Panc1 (cell line): ENCODE measurements around the gene PTPRE. TPM values are rescaled to one million over a fixed set of nuclear protein-coding genes. Genes with fewer than 3 reads are reported as not detected.

Experiments used
- ATAC-seq: fragments of 200-7000 bp; cut with Tn5 transposase; 2 replicates; pipeline ENCODE4 v1.9.1; 2020; ENCODE audit warnings: mild to moderate bottlenecking, moderate library complexity
- BruUV-seq: library from RNA; stranded (reverse); fragments of 400-500 nt; replicated peaks from 2 replicates; lab custom pipeline; 2021; lab: Mats Ljungman, UMichigan
- CTCF ChIA-PET: fragments of 300-600 bp; sonication (Branson Sonifier 250); formaldehyde crosslinking; loops from one replicate; lab custom pipeline; 2022; ENCODE audit warnings: antibody characterized with exemption; lab: Charles Lee
- POLR2A ChIA-PET: fragments of 300-600 bp; sonication (Branson Sonifier 250); formaldehyde crosslinking; loops from one replicate; lab custom pipeline; 2022; ENCODE audit warnings: antibody characterized with exemption; lab: Charles Lee
- DNase-seq: peaks from one replicate; pipeline ENCODE4 v3.0.0-alpha.2; 2010; ENCODE audit warnings: low read depth, low spot score
- H3K27ac ChIP-seq: 2 replicates; pipeline ENCODE4 v1.5.1; 2011; ENCODE audit warnings: mild to moderate bottlenecking, low read length, inconsistent platforms
- H3K27me3 ChIP-seq: fragments of 200-500 bp; sonication (Bioruptor generic); 2 replicates; pipeline ENCODE4 v1.6.0; 2014; ENCODE audit warnings: low read length, inconsistent platforms; ENCODE audit not compliant: control insufficient read depth, insufficient read depth
- H3K36me3 ChIP-seq: fragments of 200-500 bp; sonication (Bioruptor generic); 2 replicates; pipeline ENCODE4 v1.5.1; 2014; ENCODE audit warnings: inconsistent platforms, mild to moderate bottlenecking, low read length, moderate library complexity; ENCODE audit not compliant: control insufficient read depth, insufficient read depth
- H3K4me1 ChIP-seq: 2 replicates; pipeline ENCODE4 v1.5.1; 2011; ENCODE audit warnings: inconsistent platforms, mild to moderate bottlenecking, low read length, moderate library complexity; ENCODE audit not compliant: control insufficient read depth, insufficient read depth
- H3K4me3 ChIP-seq, 2 experiments: 2 replicates each; pipeline ENCODE4 v1.5.1; 2011 to 2012; ENCODE audit warnings: low read depth in 2 of 2, low read length in 2 of 2, mild to moderate bottlenecking in 2 of 2, inconsistent platforms in 1 of 2, moderate library complexity in 1 of 2
- H3K9me3 ChIP-seq: fragments of 200-500 bp; sonication (Bioruptor generic); 2 replicates; pipeline ENCODE4 v1.5.1; 2014; ENCODE audit warnings: low read depth, mild to moderate bottlenecking, inconsistent platforms, low read length, moderate library complexity; ENCODE audit not compliant: control insufficient read depth, insufficient read depth
- CTCF ChIP-seq: fragments of 450-650 bp; IDR thresholded peaks from 2 replicates; pipeline ENCODE4 v1.5.1; 2017; ENCODE audit warnings: mild to moderate bottlenecking
- POLR2AphosphoS5 ChIP-seq: IDR thresholded peaks from 2 replicates; pipeline ENCODE4 v1.6.1; 2012; ENCODE audit warnings: mild to moderate bottlenecking, low read depth, low read length, moderate library complexity
- REST ChIP-seq, 2 experiments: IDR thresholded peaks; 2 replicates each; pipeline ENCODE4 v1.6.1; 2011 to 2012; ENCODE audit warnings: low read depth in 2 of 2, control low read depth in 1 of 2, low read length in 1 of 2, mild to moderate bottlenecking in 1 of 2, moderate library complexity in 1 of 2; ENCODE audit not compliant: insufficient read depth in 1 of 2
- SIN3A ChIP-seq: IDR thresholded peaks from 2 replicates; pipeline ENCODE4 v1.6.1; 2012; ENCODE audit warnings: low read depth, mild to moderate bottlenecking, low read length, moderate library complexity, borderline replicate concordance; ENCODE audit not compliant: insufficient read depth
- TCF7L2 ChIP-seq: IDR thresholded peaks from 2 replicates; pipeline ENCODE4 v1.6.1; 2011; ENCODE audit warnings: mild to moderate bottlenecking, low read depth, low read length, inconsistent platforms
- in situ Hi-C: cut with HindIII; loops from 2 replicates; pipeline ENCODE4 v1.10.0; 2016; ENCODE audit warnings: low sequenced_read_pairs, low pct_unique_long_range_greater_than_20kb
- intact Hi-C: fragments of 100-400 bp; cut with micrococcal nuclease; formaldehyde crosslinking; loops from one replicate; pipeline ENCODE4 v1.10.0; 2022; ENCODE audit not compliant: unreplicated experiment
- total RNA-seq: library from RNA; stranded (reverse); gene quantifications from one replicate; pipeline ENCODE4 v1.2.1, GENCODE V29; 2021; ENCODE audit not compliant: unreplicated experiment

Gene PTPRE
- total RNA-seq, 1 experiment from 2014 or later = 0.44 TPM

DNA sequence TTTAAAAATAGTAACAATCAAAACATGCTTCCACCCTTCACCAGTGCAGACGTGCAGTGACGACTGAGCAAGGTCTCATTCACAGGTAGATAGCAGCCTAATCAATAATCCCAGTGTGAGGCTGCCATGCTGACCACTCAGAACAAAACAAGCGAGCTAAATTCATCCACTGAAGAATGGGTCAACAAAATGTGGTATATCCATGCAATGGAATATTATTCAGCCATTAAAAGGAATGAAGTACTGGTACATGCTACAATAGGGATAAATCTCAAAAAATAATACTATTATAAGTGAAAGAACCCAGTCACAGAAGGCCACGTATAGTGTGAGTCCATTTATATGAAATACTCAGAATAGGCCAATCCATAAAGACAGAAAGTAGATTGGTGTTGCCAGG, 74.0 kb downstream of the PTPRE start:
- Histone ChIP-seq H3K27ac (no peak overlapping the region), H3K27me3 (peaks cover 2% of the 10 kb centered on the region; the same call in 1 of the 2 replicates), H3K9me3 (no peaks in the 10 kb centered on the region), H3K4me3 (no peak overlapping the region), H3K36me3 (no peaks in the 10 kb centered on the region), H3K4me1 (no peaks in the 10 kb centered on the region)
- ATAC-seq (no peak), DNase-seq (no peak)
- CTCF ChIA-PET = no interaction called here
- in situ Hi-C loops = no loop called here
- TF ChIP-seq SIN3A (no peak), REST (IDR thresholded peaks at IDR 0.05; ENCODE audit: insufficient read depth in 1 of 2, low read depth in 2 of 2, low read length in 1 of 2) (no peak), CTCF (no peak), TCF7L2 (no peak), POLR2AphosphoS5 (no peak)
- POLR2A ChIA-PET = interaction anchor here (0.7 kb wide), 1 partner anchor 850 kb away, joined by 3 read pairs; no protein-coding TSS in a partner anchor
- BruUV-seq = no TSS peak
- intact Hi-C loops = no loop called here

GRCh38 chr10:127982601-127983000, 75.7 kb downstream of the PTPRE start:
- POLR2A ChIA-PET = no interaction called here
- H3K36me3 ChIP-seq = no peaks in the 10 kb centered on the region
- CTCF ChIA-PET = interaction anchor here (0.8 kb wide), 1 partner anchor 29 kb away, joined by 3 read pairs; no protein-coding TSS in a partner anchor
- H3K9me3 ChIP-seq = no peaks in the 10 kb centered on the region
- no peak overlapping the region for H3K4me3 ChIP-seq
- BruUV-seq = no TSS peak
- in situ Hi-C loops = no loop called here
- H3K27ac ChIP-seq = no peak overlapping the region
- TF ChIP-seq TCF7L2 = no peak
- no peaks in the 10 kb centered on the region for H3K27me3 ChIP-seq
- intact Hi-C loops = no loop called here
- no peaks in the 10 kb centered on the region for H3K4me1 ChIP-seq
- DNase-seq (no peak), ATAC-seq (no peak)

DNA sequence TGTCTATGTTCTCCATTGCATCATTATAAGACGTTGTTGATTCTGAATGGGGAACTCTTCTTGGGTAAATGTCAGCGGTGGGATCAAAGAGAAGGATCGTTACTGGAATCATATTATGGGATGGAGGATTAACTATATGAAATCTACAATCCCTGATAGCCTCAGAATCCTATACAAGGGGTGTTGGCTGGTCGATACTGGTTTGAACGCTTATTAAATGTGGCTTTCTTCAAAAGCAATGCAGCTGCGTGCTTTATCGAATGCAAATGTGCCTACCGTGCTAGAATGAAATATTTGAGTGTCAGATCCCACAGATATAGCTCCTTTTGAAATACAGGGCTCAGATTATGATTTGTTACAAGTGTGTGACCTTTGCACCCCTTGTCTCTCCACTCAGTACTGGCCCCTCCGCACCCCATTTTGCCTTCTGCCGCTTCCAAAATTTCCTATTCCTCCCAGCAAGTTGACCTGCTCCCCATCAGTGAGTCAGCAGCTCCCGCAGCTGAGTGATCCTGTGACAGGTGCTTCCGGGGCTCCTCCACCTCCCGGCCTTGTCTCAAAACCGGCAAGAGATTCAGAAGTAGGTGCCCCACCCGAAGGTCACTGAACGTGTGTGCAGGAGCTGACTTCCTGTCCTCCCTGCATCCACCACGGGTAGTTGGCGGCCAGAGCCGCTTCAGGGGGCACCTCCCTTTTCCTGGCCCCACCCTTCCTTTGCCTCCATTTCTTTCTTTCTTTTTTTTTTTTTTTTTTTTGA, 76.6 kb downstream of the PTPRE start:
- Histone ChIP-seq H3K27ac (no peak overlapping the region), H3K36me3 (no peaks in the 10 kb centered on the region), H3K9me3 (no peaks in the 10 kb centered on the region), H3K27me3 (no peaks in the 10 kb centered on the region), H3K4me1 (no peaks in the 10 kb centered on the region), H3K4me3 (no peak overlapping the region)
- intact Hi-C loops (no loop called here), in situ Hi-C loops (no loop called here)
- DNase-seq (no peak), ATAC-seq (no peak)
- no TSS peak for BruUV-seq
- ChIA-PET CTCF (no interaction called here), POLR2A (interaction anchor here (0.7 kb wide), 1 partner anchor 45 kb away, joined by 9 read pairs; no protein-coding TSS in a partner anchor)
- TF ChIP-seq REST (IDR thresholded peaks at IDR 0.05; ENCODE audit: insufficient read depth in 1 of 2, low read depth in 2 of 2, low read length in 1 of 2) = no peak
- no peak for TF ChIP-seq POLR2AphosphoS5
- no peak for TF ChIP-seq CTCF
- no peak for TF ChIP-seq SIN3A
- TF ChIP-seq TCF7L2 = peak; percentile 47; the same call in 1 of the 2 replicates
